Coronary artery (tissue), 2 donors: ENCODE measurements around the gene ZMYM3.

Experiments
- DNase-seq: peaks from one replicate; pipeline ENCODE4 v3.0.0-alpha.2; 2017; ENCODE audit warnings: low spot score
- H3K27ac ChIP-seq, 2 donors: fragments of 200-600 bp; sonication (generic); one replicate each; pipeline ENCODE4 v1.5.1; 2016 to 2019
- H3K4me3 ChIP-seq: fragments of 200-600 bp; sonication (generic); 2 replicates; pipeline ENCODE4 v1.5.1; 2016; ENCODE audit warnings: mild to moderate bottlenecking, moderate library complexity
- TF ChIP-seq, protein P1 (sequence below): fragments of 200-600 bp; sonication (generic); IDR thresholded peaks from one replicate; pipeline ENCODE4 v1.5.1; 2019; ENCODE audit warnings: antibody characterized with exemption

ZMYM3 gene

DNA sequence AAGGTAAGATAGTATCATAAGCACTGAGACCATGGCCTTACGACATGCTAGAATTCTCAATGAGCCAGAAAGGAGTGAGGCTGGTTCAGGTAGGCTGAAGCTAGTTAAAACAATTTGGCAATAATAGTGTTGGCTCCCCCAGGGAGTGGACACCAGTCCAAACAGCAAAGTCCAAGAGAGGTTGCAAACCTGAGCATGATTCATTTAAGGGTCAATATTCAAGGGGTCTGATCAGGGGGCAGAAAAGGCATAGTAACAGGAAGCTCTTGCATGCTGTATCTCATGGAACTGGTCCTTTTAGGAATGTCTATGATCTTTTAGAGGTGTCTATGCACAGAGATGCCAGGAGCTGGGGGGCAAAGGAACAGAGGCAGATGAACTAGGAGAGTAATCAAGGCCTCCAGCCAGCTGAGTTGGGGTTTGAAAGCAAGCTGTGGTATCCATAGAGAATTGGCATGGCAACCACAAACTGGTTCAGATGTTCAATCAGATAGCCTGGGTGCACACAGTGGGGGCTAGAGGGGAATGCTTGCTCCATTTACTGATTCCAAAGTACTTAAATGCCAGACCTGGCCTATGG, 25.8 kb downstream of the ZMYM3 start:
- H3K4me3 ChIP-seq: no peak overlapping the region
- no peak overlapping the region for H3K27ac ChIP-seq
- TF ChIP-seq, protein P1, sequence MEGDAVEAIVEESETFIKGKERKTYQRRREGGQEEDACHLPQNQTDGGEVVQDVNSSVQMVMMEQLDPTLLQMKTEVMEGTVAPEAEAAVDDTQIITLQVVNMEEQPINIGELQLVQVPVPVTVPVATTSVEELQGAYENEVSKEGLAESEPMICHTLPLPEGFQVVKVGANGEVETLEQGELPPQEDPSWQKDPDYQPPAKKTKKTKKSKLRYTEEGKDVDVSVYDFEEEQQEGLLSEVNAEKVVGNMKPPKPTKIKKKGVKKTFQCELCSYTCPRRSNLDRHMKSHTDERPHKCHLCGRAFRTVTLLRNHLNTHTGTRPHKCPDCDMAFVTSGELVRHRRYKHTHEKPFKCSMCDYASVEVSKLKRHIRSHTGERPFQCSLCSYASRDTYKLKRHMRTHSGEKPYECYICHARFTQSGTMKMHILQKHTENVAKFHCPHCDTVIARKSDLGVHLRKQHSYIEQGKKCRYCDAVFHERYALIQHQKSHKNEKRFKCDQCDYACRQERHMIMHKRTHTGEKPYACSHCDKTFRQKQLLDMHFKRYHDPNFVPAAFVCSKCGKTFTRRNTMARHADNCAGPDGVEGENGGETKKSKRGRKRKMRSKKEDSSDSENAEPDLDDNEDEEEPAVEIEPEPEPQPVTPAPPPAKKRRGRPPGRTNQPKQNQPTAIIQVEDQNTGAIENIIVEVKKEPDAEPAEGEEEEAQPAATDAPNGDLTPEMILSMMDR: no peak
- no peak for DNase-seq

DNA sequence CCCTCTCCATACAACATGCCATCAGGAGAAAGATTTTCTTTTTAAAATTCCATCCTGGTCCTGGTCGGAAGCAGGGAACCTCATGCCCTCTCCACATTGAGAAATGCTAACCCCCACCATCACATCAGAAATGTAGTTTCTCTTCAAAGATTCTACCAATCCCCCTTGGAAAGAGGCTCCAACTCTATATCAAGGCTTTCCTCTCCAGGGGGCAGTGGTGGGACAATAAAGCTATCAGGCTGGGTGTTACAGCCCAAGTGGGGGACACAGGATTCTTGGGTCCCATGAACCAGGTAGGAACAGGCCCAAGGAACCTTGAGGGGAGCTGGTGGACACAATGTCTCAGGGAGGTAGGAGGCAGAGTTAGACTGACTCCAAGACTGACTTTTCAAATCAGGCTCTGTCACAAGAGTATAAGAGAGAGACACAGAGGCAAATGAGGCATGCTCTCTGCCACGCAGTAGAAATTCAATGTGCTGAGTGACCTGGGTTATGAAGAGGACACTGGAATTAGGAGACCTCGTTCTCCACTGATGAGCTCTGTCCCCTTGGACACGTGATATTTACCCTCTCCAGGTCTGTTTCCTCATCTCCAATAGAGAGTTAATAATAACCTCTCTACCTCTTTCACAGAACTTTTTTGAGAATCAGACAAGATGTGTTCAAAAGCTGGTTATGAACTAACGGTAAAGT, 26.4 kb downstream of the ZMYM3 start:
- no peak overlapping the region for H3K27ac ChIP-seq
- TF ChIP-seq, protein P1: no peak
- H3K4me3 ChIP-seq: no peak overlapping the region
- no peak for DNase-seq

DNA sequence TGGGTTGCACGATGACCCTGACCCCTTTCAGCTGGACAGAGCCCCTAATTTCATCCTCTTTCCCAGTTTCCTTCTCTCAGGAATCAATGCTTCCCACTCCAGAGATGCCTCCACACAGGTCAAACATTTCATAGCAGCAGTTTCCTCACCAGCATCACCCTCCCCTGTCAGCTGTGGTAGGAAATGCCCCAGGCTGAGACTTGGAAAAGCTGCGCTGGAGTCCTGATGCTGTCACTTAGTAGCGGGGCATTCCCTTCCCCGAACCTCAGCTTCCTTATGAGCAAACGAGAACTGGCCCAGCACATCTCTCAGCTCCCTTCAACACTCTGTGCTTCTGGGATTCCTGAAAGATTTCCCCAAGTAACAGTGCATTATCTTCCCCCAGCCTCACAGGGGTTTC, 28.3 kb downstream of the ZMYM3 start:
- H3K27ac ChIP-seq: no peak overlapping the region
- no peak overlapping the region for H3K4me3 ChIP-seq
- TF ChIP-seq, protein P1: no peak
- no peak for DNase-seq

DNA sequence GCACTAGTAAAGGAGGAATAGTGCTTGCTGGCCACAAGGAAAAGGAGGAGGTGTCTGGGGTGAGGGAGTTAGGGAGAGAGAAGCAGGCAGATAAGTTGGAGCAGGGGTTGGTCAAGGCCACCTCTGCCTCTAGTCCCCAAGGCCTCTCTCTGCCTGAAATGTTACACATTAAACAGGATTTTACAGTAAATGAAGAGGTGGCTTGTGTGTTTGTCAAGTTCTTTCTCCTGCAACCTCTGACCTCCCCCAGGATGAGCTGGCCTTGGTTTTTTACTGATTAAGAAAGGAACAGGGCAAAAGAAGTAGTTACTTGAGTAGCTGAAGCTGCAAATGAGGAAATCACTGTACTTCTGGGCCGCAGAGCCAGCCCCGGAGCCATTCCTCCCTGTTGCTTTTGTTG, 28.9 kb downstream of the ZMYM3 start:
- TF ChIP-seq, protein P1: no peak
- no peak for DNase-seq
- no peak overlapping the region for H3K27ac ChIP-seq

DNA sequence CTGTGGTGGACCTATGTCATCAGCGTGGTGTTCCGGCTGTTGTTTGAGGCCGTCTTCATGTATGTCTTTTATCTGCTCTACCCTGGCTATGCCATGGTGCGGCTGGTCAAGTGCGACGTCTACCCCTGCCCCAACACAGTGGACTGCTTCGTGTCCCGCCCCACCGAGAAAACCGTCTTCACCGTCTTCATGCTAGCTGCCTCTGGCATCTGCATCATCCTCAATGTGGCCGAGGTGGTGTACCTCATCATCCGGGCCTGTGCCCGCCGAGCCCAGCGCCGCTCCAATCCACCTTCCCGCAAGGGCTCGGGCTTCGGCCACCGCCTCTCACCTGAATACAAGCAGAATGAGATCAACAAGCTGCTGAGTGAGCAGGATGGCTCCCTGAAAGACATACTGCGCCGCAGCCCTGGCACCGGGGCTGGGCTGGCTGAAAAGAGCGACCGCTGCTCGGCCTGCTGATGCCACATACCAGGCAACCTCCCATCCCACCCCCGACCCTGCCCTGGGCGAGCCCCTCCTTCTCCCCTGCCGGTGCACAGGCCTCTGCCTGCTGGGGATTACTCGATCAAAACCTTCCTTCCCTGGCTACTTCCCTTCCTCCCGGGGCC, 29.7 kb downstream of the ZMYM3 start:
- TF ChIP-seq, protein P1: no peak
- no peak overlapping the region for H3K4me3 ChIP-seq
- no peak overlapping the region for H3K27ac ChIP-seq
- DNase-seq: no peak

More for the DNA sequence above, 28.9 kb downstream of the ZMYM3 start:
- H3K4me3 ChIP-seq: no peak overlapping the region

DNA sequence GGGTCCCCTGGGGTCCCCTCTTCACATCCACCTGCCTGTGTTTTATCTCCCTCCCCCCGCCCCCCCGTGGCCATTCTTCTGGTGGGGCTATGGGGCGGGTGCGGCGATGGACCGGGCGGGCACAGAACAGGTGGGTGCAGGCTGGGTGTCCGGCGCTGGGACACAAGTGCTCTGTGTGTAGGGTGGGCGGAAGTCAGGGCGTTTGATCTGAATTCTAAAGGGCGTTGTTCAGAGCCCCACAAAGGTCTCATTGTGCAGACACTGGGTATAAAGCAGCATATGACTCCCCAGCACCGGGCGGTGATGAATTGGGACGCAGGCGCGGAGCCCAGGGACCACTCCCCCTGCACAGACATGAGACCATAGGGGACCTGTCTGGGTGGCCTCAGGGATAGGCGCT, 31.0 kb downstream of the ZMYM3 start, which contains the start of gene GJB1:
TSS of gene GJB1 (plus strand) at position 296 of the 400 bp plus-strand sequence. CDS start 484 bp downstream, outside the sequence.
- no peak within 1 kb of the TSS for H3K4me3 ChIP-seq
- DNase-seq: no peak
- TF ChIP-seq, protein P1: no peak
- H3K27ac ChIP-seq: no peak within 1 kb of the TSS

DNA sequence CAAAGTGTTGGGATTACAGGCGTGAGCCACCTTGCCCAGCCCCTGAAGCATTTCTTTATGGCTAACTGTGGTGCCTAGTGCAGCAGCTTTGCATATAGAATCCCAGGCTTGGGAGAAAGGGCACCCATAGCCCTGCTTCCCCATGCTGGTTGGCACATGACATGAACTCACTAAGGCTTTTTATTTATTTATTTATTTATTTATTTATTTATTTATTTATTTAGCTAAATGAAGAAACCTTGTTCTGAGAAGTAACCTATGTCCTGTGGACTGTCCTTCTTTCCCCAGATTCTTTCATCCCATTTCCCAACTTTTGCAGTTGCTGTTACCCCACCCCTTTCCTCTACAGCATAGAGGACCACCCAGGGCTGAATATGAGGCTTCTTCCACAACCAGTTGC, 32.8 kb downstream of the ZMYM3 start:
- TF ChIP-seq, protein P1: no peak
- no peak for DNase-seq
- Histone ChIP-seq H3K4me3 (no peak overlapping the region), H3K27ac (no peak overlapping the region)
